AG04450 (cell line): ENCODE measurements around the gene SELENOK. TPM values are rescaled to one million over a fixed set of nuclear protein-coding genes. Genes with fewer than 3 reads are reported as not detected.

ENCODE experiments used
- CTCF ChIA-PET: fragments of 300-600, 350-600 bp; formaldehyde crosslinking; extraction: SDS; loops from one replicate; lab custom pipeline; 2022; ENCODE audit warnings: antibody characterized with exemption, inconsistent platforms; lab: Charles Lee
- POLR2A ChIA-PET: fragments of 350-600 bp; formaldehyde crosslinking; extraction: SDS; loops from one replicate; lab custom pipeline; 2021; ENCODE audit warnings: antibody characterized with exemption, inconsistent platforms; lab: Yijun Ruan, JAX
- DNase-seq: peaks from one replicate; pipeline ENCODE4 v3.0.0-alpha.2; 2011; ENCODE audit warnings: low read depth, low spot score
- H3K27ac ChIP-seq: one replicate; pipeline ENCODE4 v1.5.1; 2012; ENCODE audit warnings: low read depth, low read length, control low read depth
- H3K27me3 ChIP-seq: one replicate; pipeline ENCODE4 v1.6.0; 2012; ENCODE audit warnings: low read length; ENCODE audit not compliant: control insufficient read depth, insufficient read depth
- H3K4me3 ChIP-seq: 2 replicates; pipeline ENCODE4 v1.5.1; 2011; ENCODE audit warnings: mild to moderate bottlenecking, low read depth, low read length, control low read depth
- H3K9me3 ChIP-seq: 2 replicates; pipeline ENCODE4 v1.5.1; 2012; ENCODE audit warnings: low read length; ENCODE audit not compliant: control insufficient read depth, insufficient read depth
- polyA plus RNA-seq: library from polyadenylated mRNA; depleted of rRNA; stranded (reverse); fragments of >200 nt; gene quantifications from 2 replicates; pipeline ENCODE4 v1.2.3, GENCODE V29; 2011
- TF ChIP-seq, protein P1 (sequence below): IDR thresholded peaks from 2 replicates; pipeline ENCODE4 v1.5.1; 2011; ENCODE audit warnings: low read depth, low read length, control low read depth, inconsistent platforms

SELENOK gene
- polyA plus RNA-seq, 1 experiment = 58.5 TPM

DNA sequence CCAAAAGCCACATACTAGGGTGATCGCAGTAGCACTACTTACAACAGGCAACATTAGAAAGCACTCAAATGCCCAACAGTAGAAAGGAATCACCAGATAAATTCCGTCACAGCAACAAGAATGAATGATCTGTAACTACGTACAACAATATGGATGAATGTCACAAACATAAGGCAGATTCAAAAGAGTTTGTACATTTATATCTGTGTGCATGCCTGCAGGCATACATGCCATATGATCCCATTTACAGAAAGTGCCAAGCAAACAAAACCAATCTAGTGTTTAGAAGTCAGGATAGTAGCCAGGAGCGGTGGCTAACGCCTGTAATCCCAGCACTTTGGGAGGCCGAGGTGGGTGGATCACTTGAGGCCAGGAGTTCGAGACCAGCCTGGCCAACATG is 41.7 kb downstream of the SELENOK start:
- peaks cover 3% of the 10 kb centered on the region; the same call in 1 of the 2 replicates for H3K9me3 ChIP-seq
- TF ChIP-seq, protein P1, sequence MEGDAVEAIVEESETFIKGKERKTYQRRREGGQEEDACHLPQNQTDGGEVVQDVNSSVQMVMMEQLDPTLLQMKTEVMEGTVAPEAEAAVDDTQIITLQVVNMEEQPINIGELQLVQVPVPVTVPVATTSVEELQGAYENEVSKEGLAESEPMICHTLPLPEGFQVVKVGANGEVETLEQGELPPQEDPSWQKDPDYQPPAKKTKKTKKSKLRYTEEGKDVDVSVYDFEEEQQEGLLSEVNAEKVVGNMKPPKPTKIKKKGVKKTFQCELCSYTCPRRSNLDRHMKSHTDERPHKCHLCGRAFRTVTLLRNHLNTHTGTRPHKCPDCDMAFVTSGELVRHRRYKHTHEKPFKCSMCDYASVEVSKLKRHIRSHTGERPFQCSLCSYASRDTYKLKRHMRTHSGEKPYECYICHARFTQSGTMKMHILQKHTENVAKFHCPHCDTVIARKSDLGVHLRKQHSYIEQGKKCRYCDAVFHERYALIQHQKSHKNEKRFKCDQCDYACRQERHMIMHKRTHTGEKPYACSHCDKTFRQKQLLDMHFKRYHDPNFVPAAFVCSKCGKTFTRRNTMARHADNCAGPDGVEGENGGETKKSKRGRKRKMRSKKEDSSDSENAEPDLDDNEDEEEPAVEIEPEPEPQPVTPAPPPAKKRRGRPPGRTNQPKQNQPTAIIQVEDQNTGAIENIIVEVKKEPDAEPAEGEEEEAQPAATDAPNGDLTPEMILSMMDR = no peak
- ChIA-PET POLR2A (no interaction called here), CTCF (no interaction called here)
- DNase-seq = no peak
- peaks cover 37% of the 10 kb centered on the region for H3K27me3 ChIP-seq
- H3K27ac ChIP-seq = no peak overlapping the region
- H3K4me3 ChIP-seq = no peak overlapping the region

DNA sequence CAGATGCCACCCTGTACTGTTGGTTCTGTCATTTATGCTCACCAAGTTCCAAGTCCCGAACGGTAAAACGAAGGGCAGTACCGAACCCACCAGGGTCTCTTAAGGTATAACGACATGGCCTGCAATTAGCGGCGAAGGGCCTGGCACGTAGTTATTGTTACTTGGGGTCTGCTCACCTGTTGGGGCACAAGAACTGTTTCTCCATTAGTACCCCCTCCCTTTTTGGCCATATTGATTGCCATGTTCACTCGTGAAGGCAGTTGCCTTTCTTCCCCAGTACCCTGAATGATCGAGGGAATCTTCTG is 44.9 kb downstream of the SELENOK start:
- no peak for DNase-seq
- TF ChIP-seq, protein P1 = no peak
- ChIA-PET POLR2A (no interaction called here), CTCF (no interaction called here)
- no peak overlapping the region for H3K27ac ChIP-seq
- peaks cover 53% of the 10 kb centered on the region for H3K27me3 ChIP-seq
- H3K4me3 ChIP-seq = no peak overlapping the region
- peaks cover 3% of the 10 kb centered on the region; the same call in 1 of the 2 replicates for H3K9me3 ChIP-seq

DNA sequence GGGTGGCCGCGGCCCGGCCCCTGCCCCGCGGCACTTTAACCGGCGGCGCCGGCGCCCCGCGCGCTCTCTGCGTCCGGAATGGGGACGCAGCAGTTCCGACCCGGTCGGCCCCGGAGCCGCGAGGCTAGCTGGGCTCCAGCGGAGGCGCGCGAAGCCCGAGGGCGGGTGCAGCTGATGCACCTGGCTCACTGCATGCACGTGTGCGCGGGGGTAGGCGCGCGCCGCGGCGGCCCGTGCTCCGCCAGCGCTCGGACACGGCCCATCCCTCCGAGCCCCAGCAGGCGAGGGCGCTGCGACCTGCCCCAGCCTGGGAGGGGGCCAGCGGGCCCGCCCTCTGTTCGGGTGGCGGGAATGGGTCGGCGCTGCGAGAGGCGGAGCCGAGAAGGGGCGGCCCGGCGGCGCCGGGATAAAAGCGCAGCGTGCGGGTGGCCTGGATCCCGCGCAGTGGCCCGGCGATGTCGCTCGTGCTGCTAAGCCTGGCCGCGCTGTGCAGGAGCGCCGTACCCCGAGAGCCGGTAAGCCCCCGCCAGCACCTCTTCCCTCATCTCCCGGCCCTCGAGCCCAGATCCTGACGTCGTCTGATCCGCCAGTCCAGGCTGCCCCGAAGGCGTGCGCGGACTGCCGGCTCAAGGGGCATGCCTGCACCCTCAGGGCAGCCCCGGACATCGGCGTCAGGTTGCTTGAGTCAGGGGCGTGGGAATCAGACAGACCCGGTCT is 45.4 kb downstream of the SELENOK start, which contains the start of the genes CHDH and IL17RB:
Gene CHDH, minus strand, starts transcription at position 286 of the 717 bp plus-strand sequence. CDS start 22,411 bp downstream, outside the sequence.
Gene IL17RB, plus strand, starts transcription at position 435 of the 717 bp plus-strand sequence. Its CDS starts 21 bp downstream, at position 456.
- TF ChIP-seq, protein P1 = no peak
- Histone ChIP-seq H3K27ac (peak within 1 kb of the TSS; percentile 21), H3K9me3 (peaks cover 3% of the 10 kb centered on the region; the same call in 1 of the 2 replicates), H3K27me3 (peaks cover 53% of the 10 kb centered on the region), H3K4me3 (peak within 1 kb of the TSS; percentile 56)
- POLR2A ChIA-PET = no interaction called here
- CTCF ChIA-PET = interaction anchor here (0.6 to 1.0 kb wide), 2 partner anchors 18 to 136 kb away, joined by 3 to 6 read pairs; no protein-coding TSS in a partner anchor
- no peak for DNase-seq

DNA sequence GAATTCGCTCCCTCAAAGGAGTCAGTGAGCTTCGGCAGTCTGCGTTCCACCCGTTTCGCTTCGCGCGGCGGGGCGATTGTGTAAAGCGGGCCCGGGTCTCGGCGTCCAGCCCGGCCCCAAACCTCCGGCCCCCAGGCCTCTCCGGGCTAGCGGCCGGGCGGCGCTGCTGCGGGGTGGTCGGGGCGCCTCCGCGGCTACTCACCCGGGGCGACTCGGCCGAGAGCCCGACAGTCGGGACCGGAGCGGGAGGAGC is 45.9 kb downstream of the SELENOK start:
- POLR2A ChIA-PET = no interaction called here
- DNase-seq = no peak
- CTCF ChIA-PET = interaction anchor here (0.6 to 1.1 kb wide), 3 partner anchors 11 to 135 kb away, joined by 3 to 6 read pairs (median 3); no protein-coding TSS in a partner anchor
- TF ChIP-seq, protein P1 = no peak
- Histone ChIP-seq H3K27me3 (peaks cover 53% of the 10 kb centered on the region), H3K4me3 (peak overlapping the region; percentile 56), H3K9me3 (peaks cover 3% of the 10 kb centered on the region; the same call in 1 of the 2 replicates), H3K27ac (peak overlapping the region; percentile 21)

DNA sequence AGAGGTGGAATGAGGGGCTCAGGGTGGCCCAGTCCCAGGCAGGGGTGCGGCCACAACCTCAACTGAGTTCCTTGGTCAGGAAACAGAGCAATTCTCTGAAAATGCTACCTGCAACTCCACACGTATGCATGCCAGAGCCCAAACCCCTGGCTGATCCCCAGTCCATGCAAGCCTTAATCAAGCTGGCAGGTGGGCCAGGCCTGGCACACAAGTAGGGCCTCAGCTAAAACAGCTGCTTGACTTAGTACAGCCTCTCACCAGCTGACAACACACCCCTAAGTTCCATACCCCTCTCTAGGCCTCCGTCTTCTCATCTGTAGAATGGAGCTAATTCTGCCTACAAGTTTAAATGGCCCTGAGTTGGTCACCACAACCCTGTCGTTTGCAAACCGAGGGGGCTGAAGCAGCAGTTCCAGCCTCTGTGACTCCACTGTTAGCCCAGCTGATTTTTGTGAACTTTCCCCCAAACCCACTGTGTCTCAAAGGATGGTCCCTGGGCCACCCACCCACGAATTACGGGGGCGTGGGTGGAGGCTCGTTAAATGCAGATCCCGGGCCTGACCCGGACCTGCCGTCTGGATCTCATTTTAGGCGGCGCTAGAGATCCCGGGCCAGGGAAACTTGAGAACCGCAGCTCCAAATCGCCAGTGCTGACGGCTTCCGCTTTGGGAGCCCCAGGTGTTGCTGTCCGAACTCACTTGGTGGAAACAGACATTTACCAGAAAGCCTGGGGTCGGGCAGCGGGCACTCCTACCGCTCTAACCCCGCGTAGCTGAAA is 46.4 kb downstream of the SELENOK start:
- DNase-seq = no peak
- Histone ChIP-seq H3K27me3 (peaks cover 53% of the 10 kb centered on the region), H3K9me3 (peaks cover 3% of the 10 kb centered on the region; the same call in 1 of the 2 replicates), H3K4me3 (peak overlapping the region; percentile 56), H3K27ac (peak overlapping the region; percentile 21)
- POLR2A ChIA-PET = no interaction called here
- TF ChIP-seq, protein P1 = peak; percentile 30
- CTCF ChIA-PET = interaction anchor here (0.6 to 1.1 kb wide), 3 partner anchors 12 to 135 kb away, joined by 3 to 6 read pairs (median 3); no protein-coding TSS in a partner anchor
